Inflammatory macrophage treated with lipopolysaccharide for 1 hour (primary cell): ENCODE data around the gene ESYT1.
"Not testable (repeated sequence)": the region's sequence is repeated elsewhere in the genome, so short reads cannot be mapped to it uniquely, and the experiment has no call there.

ENCODE experiments used
- DNase-seq, 2 donors: peaks; one replicate each; pipeline ENCODE4 v3.0.0-alpha.2; 2020 to 2022

ESYT1 gene

GRCh38 chr12:56156464-56157200 lies 28.6 kb downstream of the ESYT1 start:
- DNase-seq = not testable (repeated sequence)

GRCh38 chr12:56157201-56158028 lies 29.3 kb downstream of the ESYT1 start:
- DNase-seq = peak; percentile 59 to 68

- DNase-seq = peak; percentile 95 to 98
Observed at GRCh38 chr12:56158029-56158925, 30.2 kb downstream of the ESYT1 start, which contains the start of gene MYL6. MYL6 (plus strand) TSS chr12:56158359; CDS start chr12:56158402, 43 bp downstream.

GRCh38 chr12:56158926-56159461 lies 30.9 kb downstream of the ESYT1 start:
- peak; percentile 44 to 57 for DNase-seq

- no peak for DNase-seq
Observed at GRCh38 chr12:56159482-56160192, 31.6 kb downstream of the ESYT1 start.

GRCh38 chr12:56160193-56160763 lies 32.2 kb downstream of the ESYT1 start:
- DNase-seq = peak in 1 of 2 donors; percentile 35

- no peak for DNase-seq
Observed at GRCh38 chr12:56160894-56161689, 33.0 kb downstream of the ESYT1 start.

- DNase-seq = no peak
Observed at GRCh38 chr12:56161690-56162351, 33.8 kb downstream of the ESYT1 start.

- no peak for DNase-seq
Observed at GRCh38 chr12:56162468-56163290, 34.6 kb downstream of the ESYT1 start.

- DNase-seq = no peak
Observed at GRCh38 chr12:56163533-56164344, 35.7 kb downstream of the ESYT1 start.

GRCh38 chr12:56164345-56164729 lies 36.3 kb downstream of the ESYT1 start:
- no peak for DNase-seq

- DNase-seq = no peak
Observed at GRCh38 chr12:56165369-56165768, 37.3 kb downstream of the ESYT1 start.

GRCh38 chr12:56169229-56169759 lies 41.2 kb downstream of the ESYT1 start:
- no peak for DNase-seq

- no peak for DNase-seq
Observed at GRCh38 chr12:56172839-56173238, 44.8 kb downstream of the ESYT1 start.

- DNase-seq = no peak
Observed at GRCh38 chr12:56178347-56178746, 50.3 kb downstream of the ESYT1 start.

GRCh38 chr12:56186957-56187356 lies 58.9 kb downstream of the ESYT1 start:
- DNase-seq = no peak

- no peak for DNase-seq
Observed at GRCh38 chr12:56188131-56188777, 60.2 kb downstream of the ESYT1 start.

GRCh38 chr12:56188778-56189098 lies 60.7 kb downstream of the ESYT1 start:
- DNase-seq = no peak
